ENCODE measurements around the gene NTSR1. TPM values are rescaled to one million over a fixed set of nuclear protein-coding genes. Genes with fewer than 3 reads are reported as not detected.
A peak's percentile ranks its signal among the peaks of the same experiment; 100 is the strongest.

NTSR1 gene
- total RNA-seq, 5 donors from 2014 or later (not counting 1 experiment from before 2014, with no cell fraction given): 0.33 to 0.63 (median 0.53) TPM; not detected in 2

DNA sequence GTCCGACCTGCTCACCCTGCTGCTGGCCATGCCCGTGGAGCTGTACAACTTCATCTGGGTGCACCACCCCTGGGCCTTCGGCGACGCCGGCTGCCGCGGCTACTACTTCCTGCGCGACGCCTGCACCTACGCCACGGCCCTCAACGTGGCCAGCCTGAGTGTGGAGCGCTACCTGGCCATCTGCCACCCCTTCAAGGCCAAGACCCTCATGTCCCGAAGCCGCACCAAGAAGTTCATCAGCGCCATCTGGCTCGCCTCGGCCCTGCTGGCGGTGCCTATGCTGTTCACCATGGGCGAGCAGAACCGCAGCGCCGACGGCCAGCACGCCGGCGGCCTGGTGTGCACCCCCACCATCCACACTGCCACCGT is 885 bp downstream of the NTSR1 start:
- Histone ChIP-seq H3K4me3 (ENCODE audit: control insufficient read depth in 1 of 2, extremely low read depth in 1 of 2, low read length in 1 of 2) (no peak overlapping the region), H3K27me3 (replicated peaks in 1 of 2; ENCODE audit: control insufficient read depth in 2 of 2, extremely low read depth in 1 of 2, insufficient read depth in 2 of 2, low read length in 1 of 2) (peaks cover 5 to 56% of the 10 kb centered on the region in 2 experiments), H3K4me1 (ENCODE audit: control insufficient read depth in 1 of 2, extremely low read depth in 1 of 2, insufficient read depth in 2 of 2, low read length in 2 of 2) (peaks cover 6 to 12% of the 10 kb centered on the region in 2 experiments), H3K27ac (ENCODE audit: low read length) (no peak overlapping the region), H3K9me3 (no peaks in the 10 kb centered on the region), H3K36me3 (ENCODE audit: control insufficient read depth in 2 of 2, extremely low read depth in 1 of 2, insufficient read depth in 1 of 2, low read length in 1 of 2) (no peaks in the 10 kb centered on the region)
- H3K36me3 Mint-ChIP-seq: no peaks in the 10 kb centered on the region
- ChIA-PET CTCF (no interaction called here), POLR2A (no interaction called here)
- no peaks in the 10 kb centered on the region for H3K9me3 Mint-ChIP-seq
- H3K4me3 Mint-ChIP-seq: peak overlapping the region in 1 of 3 donors; percentile 41
- no peak for ATAC-seq (replicated peaks in 1 of 4)
- no peak overlapping the region for H3K27ac Mint-ChIP-seq
- 85% methylated on average over 18 of the region's 30 CpGs for whole genome bisulfite sequencing (ENCODE audit: insufficient coverage)
- H3K27me3 Mint-ChIP-seq: peaks cover 11 to 35% of the 10 kb centered on the region in 2 donors
- peaks cover 0 to 22% (median 7%) of the 10 kb centered on the region in 3 donors for H3K4me1 Mint-ChIP-seq
- no peak for DNase-seq

DNA sequence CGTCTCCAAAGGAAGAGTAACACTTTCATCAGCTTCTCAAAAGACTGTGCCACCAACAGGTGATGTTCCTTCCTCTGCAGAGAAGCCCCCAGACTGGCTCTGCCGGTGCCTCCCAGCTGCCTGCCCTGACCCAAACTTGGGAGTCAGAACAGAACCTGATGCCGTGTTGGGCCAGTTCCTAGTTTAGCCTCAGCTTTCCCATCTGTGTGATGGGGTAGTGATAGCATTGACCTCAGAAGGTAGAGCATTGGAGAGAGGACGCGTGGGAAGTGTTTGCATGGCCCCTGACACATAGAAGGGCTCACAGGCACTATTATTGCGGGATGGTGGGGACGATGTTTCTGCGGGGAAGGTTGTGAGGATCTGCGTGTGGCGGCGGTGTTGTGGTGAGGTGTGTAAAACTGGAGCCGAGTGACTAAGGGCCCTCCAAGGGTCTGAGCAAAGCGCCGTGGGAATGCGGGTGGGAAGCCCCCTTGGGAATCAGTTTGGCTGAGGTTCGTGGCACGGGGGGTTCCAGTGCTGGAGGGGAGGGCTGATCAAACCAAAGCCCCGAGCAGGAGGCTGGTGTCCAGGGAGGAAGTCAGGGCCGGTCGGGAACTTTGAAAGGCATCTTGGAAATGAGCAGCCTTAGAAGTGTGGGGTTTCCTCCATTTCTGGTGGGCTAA is 1.7 kb downstream of the NTSR1 start:
- no peak for ATAC-seq (replicated peaks in 1 of 4)
- WGBS (ENCODE audit: insufficient coverage): 75% methylated on average over 14 of the region's 20 CpGs
- H3K9me3 ChIP-seq: no peaks in the 10 kb centered on the region

DNA sequence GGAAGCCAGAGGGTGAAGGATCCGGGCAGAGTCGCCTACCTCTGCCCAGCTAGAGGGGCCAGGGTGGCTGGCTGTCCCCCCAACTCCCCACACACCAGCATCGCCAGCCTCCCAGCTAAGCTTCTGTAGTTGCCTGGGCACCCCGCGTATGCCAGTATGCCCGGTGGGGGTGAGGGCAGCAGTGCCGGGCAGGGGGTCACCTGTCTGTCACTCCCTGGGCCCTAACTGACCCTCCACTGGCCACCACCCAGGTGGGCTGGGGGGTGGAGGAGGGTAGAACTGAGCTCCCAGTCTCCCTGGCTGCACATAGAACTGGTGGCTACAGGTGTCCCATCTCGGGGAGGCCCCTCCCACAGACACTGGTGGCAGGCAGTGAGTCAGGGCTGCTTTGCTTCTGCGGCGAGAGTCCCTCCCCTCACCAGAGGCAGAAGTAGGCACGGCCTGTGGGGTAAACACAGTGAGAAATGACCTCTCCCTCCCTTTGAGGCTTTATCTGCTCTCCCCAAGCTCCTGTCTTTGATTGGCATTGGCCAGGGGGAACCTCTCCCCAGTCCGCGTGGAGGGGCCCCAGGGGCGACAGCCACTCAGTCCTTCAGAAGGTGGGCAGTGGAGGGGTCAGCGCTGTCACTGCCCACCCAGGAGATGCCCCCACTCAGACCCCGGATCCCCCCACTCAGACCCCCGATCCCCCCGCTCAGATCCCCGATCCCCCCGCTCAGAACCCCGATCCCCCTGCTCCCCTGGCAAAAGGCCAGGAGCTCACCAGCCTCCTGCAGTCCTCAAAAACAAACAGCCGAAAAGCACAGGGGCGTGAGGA is 2.5 kb downstream of the NTSR1 start:
- H3K27me3 Mint-ChIP-seq: peaks cover 11 to 35% of the 10 kb centered on the region in 2 donors
- peaks cover 5 to 46% of the 10 kb centered on the region in 2 experiments for H3K27me3 ChIP-seq (replicated peaks in 1 of 2; ENCODE audit: control insufficient read depth in 2 of 2, extremely low read depth in 1 of 2, insufficient read depth in 2 of 2, low read length in 1 of 2)
- no peak overlapping the region for H3K27ac ChIP-seq (ENCODE audit: low read length)
- H3K9me3 Mint-ChIP-seq: no peaks in the 10 kb centered on the region
- H3K4me3 ChIP-seq (ENCODE audit: control insufficient read depth in 1 of 2, extremely low read depth in 1 of 2, low read length in 1 of 2): no peak overlapping the region
- ATAC-seq (replicated peaks in 1 of 4) (peak in 3 of 4 experiments; percentile 57 to 62 (median 61)), DNase-seq (peak in 4 of 35 experiments; percentile 14 to 37 (median 28))
- H3K4me1 Mint-ChIP-seq: peaks cover 4 to 30% (median 16%) of the 10 kb centered on the region in 3 donors
- peaks cover 10 to 20% of the 10 kb centered on the region in 2 experiments for H3K4me1 ChIP-seq (ENCODE audit: control insufficient read depth in 1 of 2, extremely low read depth in 1 of 2, insufficient read depth in 2 of 2, low read length in 2 of 2)
- no peaks in the 10 kb centered on the region for H3K36me3 ChIP-seq (ENCODE audit: control insufficient read depth in 2 of 2, extremely low read depth in 1 of 2, insufficient read depth in 1 of 2, low read length in 1 of 2)
- no peak overlapping the region for H3K4me3 Mint-ChIP-seq
- H3K9me3 ChIP-seq: no peaks in the 10 kb centered on the region
- ChIA-PET POLR2A (no interaction called here), CTCF (no interaction called here)
- no peaks in the 10 kb centered on the region for H3K36me3 Mint-ChIP-seq
- H3K27ac Mint-ChIP-seq: no peak overlapping the region
- 52% methylated on average over 10 of the region's 23 CpGs for WGBS (ENCODE audit: insufficient coverage)

More for the DNA sequence above, 1.7 kb downstream of the NTSR1 start:
- Histone ChIP-seq H3K27me3 (replicated peaks in 1 of 2; ENCODE audit: control insufficient read depth in 2 of 2, extremely low read depth in 1 of 2, insufficient read depth in 2 of 2, low read length in 1 of 2) (peaks cover 5 to 53% of the 10 kb centered on the region in 2 experiments), H3K4me3 (ENCODE audit: control insufficient read depth in 1 of 2, extremely low read depth in 1 of 2, low read length in 1 of 2) (no peak overlapping the region), H3K27ac (ENCODE audit: low read length) (no peak overlapping the region), H3K36me3 (ENCODE audit: control insufficient read depth in 2 of 2, extremely low read depth in 1 of 2, insufficient read depth in 1 of 2, low read length in 1 of 2) (no peaks in the 10 kb centered on the region), H3K4me1 (ENCODE audit: control insufficient read depth in 1 of 2, extremely low read depth in 1 of 2, insufficient read depth in 2 of 2, low read length in 2 of 2) (peaks cover 6 to 13% of the 10 kb centered on the region in 2 experiments)
- Mint-ChIP-seq H3K36me3 (no peaks in the 10 kb centered on the region), H3K4me1 (peaks cover 0 to 24% (median 9%) of the 10 kb centered on the region in 3 donors), H3K9me3 (no peaks in the 10 kb centered on the region), H3K27ac (peak overlapping the region in 1 of 2 donors; percentile 47), H3K4me3 (peak overlapping the region in 1 of 3 donors; percentile 41), H3K27me3 (peaks cover 11 to 35% of the 10 kb centered on the region in 2 donors)
- ChIA-PET POLR2A (no interaction called here), CTCF (no interaction called here)
- DNase-seq: no peak

DNA sequence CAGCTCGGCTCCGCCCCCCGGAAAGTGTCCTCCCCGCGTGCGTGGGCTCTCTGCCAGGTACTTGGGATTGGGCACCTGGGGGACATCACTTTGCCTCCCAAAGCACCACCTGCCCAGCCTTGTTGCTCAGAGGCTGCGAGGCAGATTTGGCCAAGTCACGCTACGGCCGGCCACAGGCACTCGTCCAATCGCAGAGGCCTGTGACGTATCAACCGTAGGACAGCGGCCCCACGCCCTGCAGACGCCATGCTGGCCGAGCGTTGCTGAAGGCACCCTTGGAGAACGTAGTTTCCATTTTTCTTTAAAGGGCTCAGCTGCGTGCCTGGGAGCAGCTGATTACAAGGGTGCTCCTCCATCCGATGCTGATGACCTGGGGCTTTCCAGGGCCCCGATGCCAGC is 3.1 kb downstream of the NTSR1 start:
- peaks cover 5 to 42% of the 10 kb centered on the region in 2 experiments for H3K27me3 ChIP-seq (replicated peaks in 1 of 2; ENCODE audit: control insufficient read depth in 2 of 2, extremely low read depth in 1 of 2, insufficient read depth in 2 of 2, low read length in 1 of 2)
- H3K27ac ChIP-seq (ENCODE audit: low read length): no peak overlapping the region
- H3K4me1 ChIP-seq (ENCODE audit: control insufficient read depth in 1 of 2, extremely low read depth in 1 of 2, insufficient read depth in 2 of 2, low read length in 2 of 2): peaks cover 10 to 26% of the 10 kb centered on the region in 2 experiments
- H3K27me3 Mint-ChIP-seq: peaks cover 11 to 35% of the 10 kb centered on the region in 2 donors
- ChIA-PET CTCF (no interaction called here), POLR2A (no interaction called here)
- peaks cover 10 to 36% (median 22%) of the 10 kb centered on the region in 3 donors for H3K4me1 Mint-ChIP-seq
- ATAC-seq (replicated peaks in 1 of 4): no peak
- H3K4me3 ChIP-seq (ENCODE audit: control insufficient read depth in 1 of 2, extremely low read depth in 1 of 2, low read length in 1 of 2): no peak overlapping the region
- H3K4me3 Mint-ChIP-seq: no peak overlapping the region
- H3K36me3 ChIP-seq (ENCODE audit: control insufficient read depth in 2 of 2, extremely low read depth in 1 of 2, insufficient read depth in 1 of 2, low read length in 1 of 2): no peaks in the 10 kb centered on the region
- DNase-seq: no peak
- WGBS (ENCODE audit: insufficient coverage): 85% methylated on average over 23 of the region's 23 CpGs
- no peaks in the 10 kb centered on the region for H3K36me3 Mint-ChIP-seq
- no peaks in the 10 kb centered on the region for H3K9me3 ChIP-seq
- no peak overlapping the region for H3K27ac Mint-ChIP-seq
- H3K9me3 Mint-ChIP-seq: no peaks in the 10 kb centered on the region

- Histone ChIP-seq H3K27ac (ENCODE audit: low read length) (no peak overlapping the region), H3K27me3 (replicated peaks in 1 of 2; ENCODE audit: control insufficient read depth in 2 of 2, extremely low read depth in 1 of 2, insufficient read depth in 2 of 2, low read length in 1 of 2) (peaks cover 5 to 33% of the 10 kb centered on the region in 2 experiments), H3K9me3 (no peaks in the 10 kb centered on the region), H3K4me1 (ENCODE audit: control insufficient read depth in 1 of 2, extremely low read depth in 1 of 2, insufficient read depth in 2 of 2, low read length in 2 of 2) (peaks cover 14 to 35% of the 10 kb centered on the region in 2 experiments), H3K36me3 (ENCODE audit: control insufficient read depth in 2 of 2, extremely low read depth in 1 of 2, insufficient read depth in 1 of 2, low read length in 1 of 2) (no peaks in the 10 kb centered on the region), H3K4me3 (ENCODE audit: control insufficient read depth in 1 of 2, extremely low read depth in 1 of 2, low read length in 1 of 2) (no peak overlapping the region)
- WGBS (ENCODE audit: insufficient coverage): 84% methylated on average over 7 of the region's 8 CpGs
- POLR2A ChIA-PET: no interaction called here
- DNase-seq: no peak
- Mint-ChIP-seq H3K9me3 (no peaks in the 10 kb centered on the region), H3K36me3 (no peaks in the 10 kb centered on the region), H3K27ac (no peak overlapping the region), H3K4me1 (peaks cover 10 to 44% (median 30%) of the 10 kb centered on the region in 3 donors), H3K4me3 (no peak overlapping the region), H3K27me3 (peaks cover 11 to 29% of the 10 kb centered on the region in 2 donors)
- ATAC-seq (replicated peaks in 1 of 4): no peak
- CTCF ChIA-PET: no interaction called here
Measured at GRCh38 chr20:62712606-62713005, 4.0 kb downstream of the NTSR1 start.

GRCh38 chr20:62714006-62714405 is 5.4 kb downstream of the NTSR1 start:
- H3K9me3 ChIP-seq: no peaks in the 10 kb centered on the region

More at GRCh38 chr20:62714006-62714405, 5.4 kb downstream of the NTSR1 start:
- Histone ChIP-seq H3K36me3 (ENCODE audit: control insufficient read depth in 2 of 2, extremely low read depth in 1 of 2, insufficient read depth in 1 of 2, low read length in 1 of 2) (no peaks in the 10 kb centered on the region), H3K27me3 (replicated peaks in 1 of 2; ENCODE audit: control insufficient read depth in 2 of 2, extremely low read depth in 1 of 2, insufficient read depth in 2 of 2, low read length in 1 of 2) (peaks cover 3 to 31% of the 10 kb centered on the region in 2 experiments), H3K4me3 (ENCODE audit: control insufficient read depth in 1 of 2, extremely low read depth in 1 of 2, low read length in 1 of 2) (no peak overlapping the region), H3K27ac (ENCODE audit: low read length) (no peak overlapping the region), H3K4me1 (ENCODE audit: control insufficient read depth in 1 of 2, extremely low read depth in 1 of 2, insufficient read depth in 2 of 2, low read length in 2 of 2) (peaks cover 10 to 33% of the 10 kb centered on the region in 2 experiments)
- H3K36me3 Mint-ChIP-seq: no peaks in the 10 kb centered on the region
- H3K27ac Mint-ChIP-seq: peak overlapping the region in 1 of 2 donors; percentile 9
- peaks cover 6 to 22% of the 10 kb centered on the region in 2 donors for H3K27me3 Mint-ChIP-seq
- POLR2A ChIA-PET: no interaction called here
- H3K9me3 Mint-ChIP-seq: no peaks in the 10 kb centered on the region
- no peak for DNase-seq
- no peak overlapping the region for H3K4me3 Mint-ChIP-seq
- H3K4me1 Mint-ChIP-seq: peaks cover 10 to 45% (median 26%) of the 10 kb centered on the region in 3 donors
- WGBS (ENCODE audit: insufficient coverage): 98% methylated on average over 7 of the region's 10 CpGs
- no peak for ATAC-seq (replicated peaks in 1 of 4)
- CTCF ChIA-PET: no interaction called here
